Keratinocyte (primary cell): ENCODE results near the gene POC5.

Experiments used
- CTCF ChIP-seq, 3 experiments: IDR thresholded peaks in 1 of 3; conservative IDR thresholded peaks in 1 of 3; optimal IDR thresholded peaks in 1 of 3; 2 replicates in 2 of 3; 3 replicates in 1 of 3; pipeline versions ENCODE3 to v1.5.1; 2011; ENCODE audit warnings: low read length in 3 of 3, mild to moderate bottlenecking in 3 of 3, moderate library complexity in 2 of 3, control low read depth in 1 of 3, inconsistent platforms in 1 of 3; ENCODE audit not compliant: insufficient read depth in 2 of 3; ENCODE audit errors: extremely low read depth in 1 of 3
- EZH2 ChIP-seq: IDR thresholded peaks from one replicate; pipeline ENCODE4 v1.6.1; 2012; ENCODE audit warnings: inconsistent platforms, mild to moderate bottlenecking, low read length, moderate library complexity

GRCh38 chr5:75654693-75655295, 62.4 kb downstream of the POC5 start:
- no peak for TF ChIP-seq CTCF (optimal IDR thresholded peaks at IDR 0.05 in 1 of 3, IDR thresholded peaks at IDR 0.05 in 1 of 3, conservative IDR thresholded peaks at IDR 0.05 in 1 of 3; ENCODE audit: extremely low read depth in 1 of 3, insufficient read depth in 2 of 3, low read length in 3 of 3)
- TF ChIP-seq EZH2, result no peak
